Ishikawa (cell line): Measurements from ENCODE around the gene LTBP4.
A peak's percentile ranks its signal among the peaks of the same experiment; 100 is the strongest.

Experiments
- CEBPB ChIP-seq: IDR thresholded peaks from 2 replicates; pipeline ENCODE4 v1.6.1; 2012
- CREB1 ChIP-seq: IDR thresholded peaks from 2 replicates; pipeline ENCODE4 v1.6.1; 2012; ENCODE audit warnings: low read depth
- EGR1 ChIP-seq: IDR thresholded peaks from 2 replicates; pipeline ENCODE4 v1.6.1; 2012
- EP300 ChIP-seq: IDR thresholded peaks from 2 replicates; pipeline ENCODE4 v1.6.1; 2012; ENCODE audit warnings: borderline replicate concordance
- FOXM1 ChIP-seq: IDR thresholded peaks from 2 replicates; pipeline ENCODE4 v1.6.1; 2012; ENCODE audit warnings: low read depth, borderline replicate concordance
- MAX ChIP-seq: IDR thresholded peaks from 2 replicates; pipeline ENCODE4 v1.6.1; 2012
- NFIC ChIP-seq: IDR thresholded peaks from 2 replicates; pipeline ENCODE4 v1.6.1; 2012
- RAD21 ChIP-seq: IDR thresholded peaks from 2 replicates; pipeline ENCODE4 v1.6.1; 2012; ENCODE audit warnings: low read depth
- REST ChIP-seq: IDR thresholded peaks from 2 replicates; pipeline ENCODE4 v1.6.1; 2012; ENCODE audit warnings: low read depth, mild to moderate bottlenecking
- TAF1 ChIP-seq: IDR thresholded peaks from 2 replicates; pipeline ENCODE4 v1.6.1; 2012; ENCODE audit warnings: low read depth, mild to moderate bottlenecking
- TCF12 ChIP-seq: IDR thresholded peaks from 2 replicates; pipeline ENCODE4 v1.6.1; 2012; ENCODE audit warnings: low read depth
- TEAD4 ChIP-seq: IDR thresholded peaks from 2 replicates; pipeline ENCODE4 v1.6.1; 2012
- USF1 ChIP-seq: IDR thresholded peaks from 2 replicates; pipeline ENCODE4 v1.6.1; 2012
- YY1 ChIP-seq: IDR thresholded peaks from 2 replicates; pipeline ENCODE4 v1.6.1; 2012; ENCODE audit warnings: low read depth
- ZBTB7A ChIP-seq: IDR thresholded peaks from 2 replicates; pipeline ENCODE4 v1.6.1; 2012; ENCODE audit warnings: low read depth

LTBP4 gene

GRCh38 chr19:40598121-40598917, 2.9 kb upstream of the LTBP4 start:
- peak; percentile 96 for TF ChIP-seq RAD21
- TF ChIP-seq ZBTB7A, result peak; percentile 46; the same call in 1 of the 2 replicates
- TF ChIP-seq TEAD4, result no peak

- no peak for TF ChIP-seq EGR1
- no peak for TF ChIP-seq ZBTB7A
- no peak for TF ChIP-seq FOXM1
- no peak for TF ChIP-seq MAX
- TF ChIP-seq EP300, result no peak
- TF ChIP-seq CREB1, result no peak
- no peak for TF ChIP-seq CEBPB
- no peak for TF ChIP-seq TEAD4
- no peak for TF ChIP-seq RAD21
- no peak for TF ChIP-seq NFIC
- TF ChIP-seq REST, result no peak
- TF ChIP-seq YY1, result no peak
- TF ChIP-seq TCF12, result no peak
- TF ChIP-seq TAF1, result no peak
- TF ChIP-seq USF1, result no peak
These were observed 2.3 kb upstream of the LTBP4 start for GRCh38 chr19:40598918-40599307.

- TF ChIP-seq CREB1 (no peak), CEBPB (no peak), YY1 (no peak), USF1 (no peak), EGR1 (no peak), TEAD4 (no peak), MAX (no peak), REST (no peak), NFIC (no peak), FOXM1 (no peak), TCF12 (no peak), ZBTB7A (no peak), RAD21 (no peak), TAF1 (no peak), EP300 (no peak)
These were observed 1.8 kb upstream of the LTBP4 start for GRCh38 chr19:40599331-40599901.

- TF ChIP-seq EGR1, result no peak
- TF ChIP-seq USF1, result no peak
These were observed 1.1 kb upstream of the LTBP4 start for GRCh38 chr19:40599902-40600569.

- TF ChIP-seq CEBPB, result no peak
- TF ChIP-seq TCF12, result no peak
- no peak for TF ChIP-seq NFIC
- no peak for TF ChIP-seq ZBTB7A
- TF ChIP-seq RAD21, result no peak
- no peak for TF ChIP-seq EP300
- no peak for TF ChIP-seq MAX
- no peak for TF ChIP-seq EGR1
- TF ChIP-seq YY1, result no peak
- TF ChIP-seq TAF1, result no peak
- TF ChIP-seq CREB1, result no peak
- no peak for TF ChIP-seq FOXM1
- no peak for TF ChIP-seq REST
- no peak for TF ChIP-seq TEAD4
- no peak for TF ChIP-seq USF1
These were observed 517 bp upstream of the LTBP4 start for GRCh38 chr19:40600570-40601133.
